ENCODE measurements around the gene XPO4. TPM values are rescaled to one million over a fixed set of nuclear protein-coding genes. Genes with fewer than 3 reads are reported as not detected.
"Not testable (repeated sequence)": the region's sequence is repeated elsewhere in the genome, so short reads cannot be mapped to it uniquely, and the experiment has no call there.

XPO4 gene
- total RNA-seq, 1 donor from 2014 or later: 11.8 TPM

- not testable (repeated sequence) for ATAC-seq
These were observed 12.0 kb downstream of the XPO4 start for GRCh38 chr13:20890540-20890939.

GRCh38 chr13:20882206-20882605, 20.3 kb downstream of the XPO4 start:
- ATAC-seq: no peak

- ATAC-seq: no peak
These were observed 24.6 kb downstream of the XPO4 start for GRCh38 chr13:20877902-20878301.

- ATAC-seq: not testable (repeated sequence)
These were observed 25.7 kb downstream of the XPO4 start for GRCh38 chr13:20876802-20877201.

GRCh38 chr13:20874439-20874838, 28.1 kb downstream of the XPO4 start:
- ATAC-seq: not testable (repeated sequence)

GRCh38 chr13:20873348-20873747, 29.2 kb downstream of the XPO4 start:
- peak; percentile 44 for ATAC-seq

GRCh38 chr13:20870829-20871228, 31.7 kb downstream of the XPO4 start:
- no peak for ATAC-seq

- no peak for ATAC-seq
These were observed 33.0 kb downstream of the XPO4 start for GRCh38 chr13:20869540-20869939.

GRCh38 chr13:20867408-20867807, 35.1 kb downstream of the XPO4 start:
- ATAC-seq: no peak

GRCh38 chr13:20861666-20862065, 40.9 kb downstream of the XPO4 start:
- not testable (repeated sequence) for ATAC-seq

- no peak for ATAC-seq
These were observed 41.7 kb downstream of the XPO4 start for GRCh38 chr13:20860844-20861243.

GRCh38 chr13:20856650-20857049, 45.9 kb downstream of the XPO4 start:
- ATAC-seq: no peak

- no peak for ATAC-seq
These were observed 50.6 kb downstream of the XPO4 start for GRCh38 chr13:20851844-20852402.

GRCh38 chr13:20848944-20849343, 53.6 kb downstream of the XPO4 start:
- ATAC-seq: no peak

GRCh38 chr13:20848203-20848602, 54.3 kb downstream of the XPO4 start:
- no peak for ATAC-seq

GRCh38 chr13:20847296-20847695, 55.2 kb downstream of the XPO4 start:
- ATAC-seq: no peak

GRCh38 chr13:20843166-20843565, 59.4 kb downstream of the XPO4 start:
- no peak for ATAC-seq

GRCh38 chr13:20840568-20840967, 62.0 kb downstream of the XPO4 start:
- ATAC-seq: no peak

GRCh38 chr13:20833900-20834679, 68.5 kb downstream of the XPO4 start:
- ATAC-seq: no peak

- ATAC-seq: no peak
These were observed 69.7 kb downstream of the XPO4 start for GRCh38 chr13:20832861-20833260.

- ATAC-seq: no peak
These were observed 70.6 kb downstream of the XPO4 start for GRCh38 chr13:20831933-20832332.

GRCh38 chr13:20831254-20831653, 71.3 kb downstream of the XPO4 start:
- no peak for ATAC-seq

- ATAC-seq: peak; percentile 47
These were observed 73.8 kb downstream of the XPO4 start for GRCh38 chr13:20828539-20829364.

All from esophagus mucosa (tissue), 1 donor.